H1 (cell line): ENCODE data around the gene SNRPA1. TPM values are rescaled to one million over a fixed set of nuclear protein-coding genes. Genes with fewer than 3 reads are reported as not detected.

Experiments
- CTCF ChIA-PET: fragments of 300-600 bp; sonication (Branson Sonifier 250); formaldehyde crosslinking; loops from one replicate; lab custom pipeline; 2021; ENCODE audit not compliant: partially characterized antibody; lab: Charles Lee
- POLR2A ChIA-PET: fragments of 300-600 bp; sonication (Branson Sonifier 250); formaldehyde crosslinking; loops from one replicate; lab custom pipeline; 2021; ENCODE audit warnings: inconsistent platforms; ENCODE audit not compliant: partially characterized antibody; lab: Charles Lee
- DNase-seq, 2 experiments: peaks; one replicate each; pipeline versions ENCODE4 v3.0.0 to v3.0.0-alpha.2; 2010 to 2022; ENCODE audit warnings: low spot score in 2 of 2, low read depth in 1 of 2, mixed read lengths in 1 of 2
- FAIRE-seq: peaks from 2 replicates; lab custom pipeline; 2011; peaks lifted over from hg19 to GRCh38; lab: Jason Lieb, UNC
- H2AFZ ChIP-seq: 2 replicates; pipeline ENCODE4 v1.8.1; 2012; ENCODE audit warnings: low read length, inconsistent platforms
- H2AK5ac ChIP-seq: 2 replicates; pipeline ENCODE4 v1.6.1; 2013; ENCODE audit warnings: low read depth, low read length
- H2BK120ac ChIP-seq: replicated peaks from 2 replicates; pipeline ENCODE3; 2013; ENCODE audit warnings: low read depth, low read length, inconsistent platforms
- H2BK12ac ChIP-seq: 2 replicates; pipeline ENCODE4 v1.6.1; 2013; ENCODE audit warnings: low read depth, low read length
- H2BK15ac ChIP-seq: 2 replicates; pipeline ENCODE4 v1.6.1; 2013; ENCODE audit warnings: low read length
- H2BK20ac ChIP-seq: 2 replicates; pipeline ENCODE4 v1.6.1; 2013; ENCODE audit warnings: low read length
- H2BK5ac ChIP-seq: 2 replicates; pipeline ENCODE4 v1.6.1; 2013; ENCODE audit warnings: low read depth, low read length
- H3K14ac ChIP-seq: 2 replicates; pipeline ENCODE4 v1.6.1; 2013; ENCODE audit warnings: inconsistent platforms; ENCODE audit not compliant: insufficient read length
- H3K18ac ChIP-seq: 2 replicates; pipeline ENCODE4 v1.6.1; 2013; ENCODE audit warnings: low read length; ENCODE audit errors: extremely low read depth
- H3K23ac ChIP-seq: 2 replicates; pipeline ENCODE4 v1.6.1; 2013; ENCODE audit warnings: inconsistent platforms; ENCODE audit not compliant: insufficient read length
- H3K23me2 ChIP-seq: 2 replicates; pipeline ENCODE4 v1.6.1; 2013; ENCODE audit warnings: low read depth, low read length
- H3K27ac ChIP-seq: 2 replicates; pipeline ENCODE4 v1.6.1; 2011; ENCODE audit warnings: low read depth, low read length, inconsistent platforms
- H3K27me3 ChIP-seq, 4 experiments: replicated peaks in 1 of 4; 1 replicate in 1 of 4; 2 replicates in 3 of 4; pipeline versions ENCODE4 v1.6.1 to v1.8.1; 2011 to 2013; ENCODE audit warnings: low read length in 3 of 4, mild to moderate bottlenecking in 3 of 4, inconsistent platforms in 2 of 4, mixed read lengths in 2 of 4, moderate library complexity in 1 of 4; ENCODE audit not compliant: control insufficient read depth in 3 of 4, insufficient read depth in 3 of 4; ENCODE audit errors: extremely low read depth in 1 of 4
- H3K36me3 ChIP-seq, 4 experiments: 2 replicates each; pipeline versions ENCODE4 v1.6.1 to v1.8.1; 2011 to 2013; ENCODE audit warnings: mild to moderate bottlenecking in 4 of 4, low read length in 3 of 4, moderate library complexity in 2 of 4, control low read depth in 1 of 4, inconsistent platforms in 1 of 4; ENCODE audit not compliant: insufficient read depth in 4 of 4, control insufficient read depth in 2 of 4
- H3K4ac ChIP-seq: replicated peaks from 2 replicates; pipeline ENCODE3; 2013; ENCODE audit warnings: low read length, low read depth, mixed read lengths, inconsistent platforms; ENCODE audit not compliant: insufficient read length
- H3K4me1 ChIP-seq, 4 experiments: replicated peaks in 1 of 4; 1 replicate in 1 of 4; 2 replicates in 3 of 4; pipeline versions ENCODE4 v1.6.1 to v1.8.1; 2011 to 2013; ENCODE audit warnings: low read length in 3 of 4, inconsistent platforms in 2 of 4, mixed read lengths in 1 of 4; ENCODE audit not compliant: insufficient read depth in 4 of 4, control insufficient read depth in 3 of 4
- H3K4me2 ChIP-seq, 2 experiments: 2 replicates each; pipeline versions ENCODE4 v1.6.1 to v1.8.1; 2011 to 2013; ENCODE audit warnings: low read depth in 2 of 2, low read length in 2 of 2, control low read depth in 1 of 2, inconsistent platforms in 1 of 2, mild to moderate bottlenecking in 1 of 2; ENCODE audit not compliant: insufficient read depth in 1 of 2
- H3K4me3 ChIP-seq, 4 experiments: fragments of 200-600, 300-600 bp in 1 of 4; sonication (generic), shearing (Covaris generic), sonication (Bioruptor Twin) in 1 of 4; 2 replicates each; pipeline versions ENCODE4 v1.5.1 to v1.8.1; 2011 to 2016; ENCODE audit warnings: low read length in 4 of 4, low read depth in 3 of 4, control low read depth in 2 of 4, inconsistent platforms in 2 of 4, mild to moderate bottlenecking in 2 of 4, mixed read lengths in 1 of 4, moderate library complexity in 1 of 4; ENCODE audit not compliant: insufficient read depth in 2 of 4; ENCODE audit errors: extremely low read depth in 1 of 4
- H3K56ac ChIP-seq: replicated peaks from 2 replicates; pipeline ENCODE3; 2013; ENCODE audit warnings: low read depth, mild to moderate bottlenecking, mixed read lengths, low read length, inconsistent platforms; ENCODE audit not compliant: insufficient read length
- H3K79me1 ChIP-seq: 2 replicates; pipeline ENCODE4 v1.6.1; 2013; ENCODE audit warnings: low read depth, low read length, control low read depth
- H3K79me2 ChIP-seq, 2 experiments: 2 replicates each; pipeline versions ENCODE4 v1.6.1 to v1.8.1; 2012 to 2013; ENCODE audit warnings: low read length in 2 of 2, mild to moderate bottlenecking in 2 of 2, inconsistent platforms in 1 of 2; ENCODE audit not compliant: insufficient read depth in 2 of 2, control insufficient read depth in 1 of 2
- H3K9ac ChIP-seq, 4 experiments: replicated peaks in 1 of 4; 1 replicate in 1 of 4; 2 replicates in 3 of 4; pipeline versions ENCODE4 v1.6.1 to v1.8.1; 2011 to 2013; ENCODE audit warnings: low read depth in 3 of 4, low read length in 3 of 4, control low read depth in 2 of 4, mild to moderate bottlenecking in 2 of 4, moderate library complexity in 2 of 4, inconsistent platforms in 1 of 4; ENCODE audit errors: extremely low read depth in 1 of 4
- H3K9me3 ChIP-seq, 2 experiments: 2 replicates each; pipeline versions ENCODE4 v1.6.1 to v1.8.1; 2012 to 2013; ENCODE audit warnings: mild to moderate bottlenecking in 2 of 2, moderate library complexity in 2 of 2, control low read depth in 1 of 2, inconsistent platforms in 1 of 2, low read depth in 1 of 2, low read length in 1 of 2, mixed read lengths in 1 of 2; ENCODE audit not compliant: insufficient read depth in 2 of 2
- H4K20me1 ChIP-seq, 2 experiments: replicated peaks in 1 of 2; 2 replicates each; pipeline versions ENCODE3 to v1.8.1; 2011 to 2013; ENCODE audit warnings: inconsistent platforms in 2 of 2, low read length in 2 of 2, mild to moderate bottlenecking in 1 of 2; ENCODE audit not compliant: insufficient read depth in 2 of 2, control insufficient read depth in 1 of 2
- H4K5ac ChIP-seq: 2 replicates; pipeline ENCODE4 v1.6.1; 2013; ENCODE audit warnings: low read length, low read depth, mixed read lengths, inconsistent platforms; ENCODE audit not compliant: insufficient read length
- H4K8ac ChIP-seq: 2 replicates; pipeline ENCODE4 v1.8.0; 2013; ENCODE audit warnings: mild to moderate bottlenecking, moderate library complexity, low read length, inconsistent platforms; ENCODE audit not compliant: insufficient read depth; ENCODE audit errors: extremely low read depth
- H4K91ac ChIP-seq: replicated peaks from 2 replicates; pipeline ENCODE3; 2013; ENCODE audit warnings: low read length, mixed read lengths, inconsistent platforms; ENCODE audit not compliant: insufficient read length
- ASH2L ChIP-seq: fragments of 200-600, 300-600 bp; sonication (generic); IDR thresholded peaks from one replicate; pipeline ENCODE4 v1.7.1; 2017; ENCODE audit warnings: low read length
- EZH2 ChIP-seq: fragments of 200-600 bp; sonication (generic); IDR thresholded peaks from 2 replicates; pipeline ENCODE4 v1.7.1; 2012; ENCODE audit warnings: low read depth, mild to moderate bottlenecking, moderate library complexity, low read length, inconsistent platforms; ENCODE audit not compliant: severe bottlenecking
- HDAC2 ChIP-seq, 2 experiments: fragments of 300-600 bp in 1 of 2; sonication (generic) in 1 of 2; IDR thresholded peaks; 2 replicates each; pipeline ENCODE4 v1.6.1; 2011 to 2012; ENCODE audit warnings: low read depth in 2 of 2, low read length in 2 of 2, mild to moderate bottlenecking in 2 of 2, moderate library complexity in 2 of 2, borderline replicate concordance in 1 of 2, inconsistent platforms in 1 of 2
- KDM1A ChIP-seq: fragments of 200-600, 300-600 bp; sonication (generic); IDR thresholded peaks from 2 replicates; pipeline ENCODE4 v1.7.1; 2016; ENCODE audit warnings: mild to moderate bottlenecking, low read length, borderline replicate concordance
- POLR2A ChIP-seq, 2 experiments: IDR thresholded peaks; 1 replicate in 1 of 2; 2 replicates in 1 of 2; pipeline ENCODE4 v1.6.1; 2011; ENCODE audit warnings: low read depth in 2 of 2, low read length in 2 of 2, mild to moderate bottlenecking in 2 of 2; ENCODE audit errors: control extremely low read depth in 1 of 2
- SAP30 ChIP-seq: fragments of 300-600 bp; sonication (generic); IDR thresholded peaks from 2 replicates; pipeline ENCODE4 v1.7.1; 2012; ENCODE audit warnings: low read length, moderate library complexity, mild to moderate bottlenecking, inconsistent platforms; ENCODE audit not compliant: insufficient read depth, insufficient replicate concordance
- TAF1 ChIP-seq: IDR thresholded peaks from 2 replicates; pipeline ENCODE4 v1.6.1; 2011; ENCODE audit warnings: mild to moderate bottlenecking, low read depth, low read length
- TAF7 ChIP-seq: optimal IDR thresholded peaks from 2 replicates; pipeline ENCODE3; 2011; ENCODE audit warnings: low read depth, mild to moderate bottlenecking, inconsistent platforms, low read length, moderate library complexity, borderline replicate concordance
- YY1 ChIP-seq: IDR thresholded peaks from 2 replicates; pipeline ENCODE4 v1.6.1; 2011; ENCODE audit warnings: low read depth, mild to moderate bottlenecking, low read length
- WGBS, 2 experiments: shearing (Covaris generic) in 1 of 2; methylation state at CpG; one replicate each; pipeline versions ENCODE4 v1.1.6 to v1.1.7; 2013 to 2015; ENCODE audit warnings: low lambda C conversion rate in 2 of 2, mixed read lengths in 2 of 2, inconsistent platforms in 1 of 2, low coverage in 1 of 2, missing lambda C conversion rate in 1 of 2; ENCODE audit not compliant: insufficient replicate concordance in 2 of 2, insufficient coverage in 1 of 2, insufficient read length in 1 of 2; ENCODE audit errors: extremely low coverage in 1 of 2, missing lambda C conversion rate in 1 of 2; 5-methylcytosine and 5-hydroxymethylcytosine counted together
- polyA plus RNA-seq, 7 experiments: library from polyadenylated mRNA; depleted of rRNA in 3 of 7; stranded (reverse) in 5 of 7; unstranded in 2 of 7; fragments of >200 nt in 5 of 7; fragments of 200-250 nt in 2 of 7; gene quantifications; 1 replicate in 5 of 7; 2 replicates in 1 of 7; 4 replicates in 1 of 7; pipeline versions ENCODE4 v1.2.1 to v1.2.3, GENCODE V29; 2011 to 2013; ENCODE audit warnings: missing spikeins in 2 of 7, mixed read lengths in 2 of 7
- total RNA-seq: library from RNA; stranded (reverse); fragmentation: NEBNext Ultra II Directional; extraction: Animal tissue kit (Norgen Biotek cat#: 25700); gene quantifications from 2 replicates; pipeline ENCODE4 v1.2.1, GENCODE V29; 2021
- TF ChIP-seq, protein P1 (sequence below): IDR thresholded peaks from 2 replicates; pipeline ENCODE4 v1.6.1; 2012; ENCODE audit warnings: inconsistent platforms

The SNRPA1 gene
- total and polyA plus RNA-seq, 2 of the 8 experiments (the other 6 are each of a cell fraction or from before 2014, with no cell fraction given), result 140 to 221 TPM

DNA sequence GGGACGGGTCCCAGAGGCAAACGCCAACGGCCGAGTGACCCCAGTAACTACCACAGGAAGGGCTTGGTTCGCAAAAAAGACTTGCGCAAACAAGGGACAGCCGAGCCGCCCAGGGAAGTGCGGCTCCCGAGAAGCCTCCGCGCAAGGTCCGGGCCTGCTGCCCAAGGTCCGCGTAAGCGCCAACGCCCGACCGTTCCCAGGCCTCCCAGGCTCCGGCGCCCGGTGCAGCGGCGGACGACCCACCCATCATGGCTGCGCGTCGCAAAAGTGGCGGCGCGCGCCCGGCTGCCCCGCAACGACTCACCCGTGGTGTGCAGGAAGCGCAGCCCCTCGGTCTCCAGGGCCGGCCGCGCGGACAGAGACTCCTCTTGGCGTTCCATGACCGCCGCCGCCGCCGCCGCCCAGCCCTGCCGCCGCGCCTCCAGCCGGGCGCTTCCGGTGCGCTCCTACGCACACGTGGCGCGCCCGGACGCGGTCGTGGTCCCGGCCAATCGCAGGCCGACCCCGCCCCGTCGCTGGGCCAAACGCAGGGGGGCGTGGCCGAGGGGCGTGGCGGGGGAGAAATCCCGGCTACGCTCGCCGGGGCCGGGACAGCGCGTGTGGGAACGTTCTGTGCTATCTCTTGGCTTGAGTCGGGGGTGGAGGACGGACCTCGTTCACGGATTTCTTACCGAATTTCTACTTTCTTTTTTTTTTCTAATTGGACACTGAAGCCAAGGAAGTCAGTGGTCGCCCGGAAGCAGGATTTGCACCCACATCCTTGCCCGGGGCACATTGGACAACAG lies 17.8 kb downstream of the SNRPA1 start, which contains the start of gene SELENOS:
Gene SELENOS, minus strand, starts transcription at position 448 of the 785 bp plus-strand sequence. Its CDS starts 68 bp downstream, at position 380.
- H3K23me2 ChIP-seq, result peaks cover 8% of the 10 kb centered on the region
- no peak within 1 kb of the TSS; the same call in 1 of the 2 replicates for H2AK5ac ChIP-seq
- peak within 1 kb of the TSS; percentile 90 to 94 (median 93) for H3K4me3 ChIP-seq
- H3K79me1 ChIP-seq, result no peaks in the 10 kb centered on the region; the same call in 1 of the 2 replicates
- ChIA-PET POLR2A (interaction anchor here (0.7 kb wide), 1 partner anchor 265 kb away, joined by 4 read pairs; no protein-coding TSS in a partner anchor), CTCF (interaction anchor here (0.8 to 3.2 kb wide), 5 partner anchors 10 to 378 kb away, joined by 3 to 21 read pairs (median 4); no protein-coding TSS in a partner anchor)
- peaks cover 27 to 53% (median 40%) of the 10 kb centered on the region in 4 experiments for H3K36me3 ChIP-seq
- H3K23ac ChIP-seq, result no peak within 1 kb of the TSS
- H2BK5ac ChIP-seq, result 0 out of 2 replicates have a peak within 1 kb of the TSS, but pooled peaks have one; percentile 27
- 2% methylated on average over 58 of the region's 91 CpGs; no CpG with 5 or more reads in 1 of the 2 experiments for WGBS, 2 experiments
- H3K27me3 ChIP-seq, result no peaks in the 10 kb centered on the region
- no peak within 1 kb of the TSS for H3K18ac ChIP-seq
- peaks cover 0 to 17% of the 10 kb centered on the region in 2 experiments; a peak in 3 of 4 replicates for H3K79me2 ChIP-seq
- peak in 1 of 2 experiments; percentile 94 for DNase-seq
- H2BK120ac ChIP-seq, result no peak within 1 kb of the TSS
- no peak within 1 kb of the TSS for H3K14ac ChIP-seq
- no peak for FAIRE-seq
- H2BK12ac ChIP-seq, result no peak within 1 kb of the TSS
- peak within 1 kb of the TSS; percentile 13; the same call in 1 of the 2 replicates for H3K27ac ChIP-seq
- peak within 1 kb of the TSS; percentile 96 for H4K8ac ChIP-seq
- no peak within 1 kb of the TSS for H2BK20ac ChIP-seq
- H3K9me3 ChIP-seq, result no peaks in the 10 kb centered on the region
- H3K4me2 ChIP-seq, result peak within 1 kb of the TSS; percentile 98
- peak within 1 kb of the TSS; percentile 52 to 90 (median 70) for H3K9ac ChIP-seq
- peaks cover 0 to 9% of the 10 kb centered on the region in 2 experiments for H4K20me1 ChIP-seq
- H2AFZ ChIP-seq, result peak within 1 kb of the TSS; percentile 65
- no peak within 1 kb of the TSS for H4K91ac ChIP-seq
- no peak within 1 kb of the TSS for H2BK15ac ChIP-seq
- no peak within 1 kb of the TSS for H4K5ac ChIP-seq
- peaks cover 0 to 3% (median 1%) of the 10 kb centered on the region in 4 experiments; a peak in 3 of 7 replicates for H3K4me1 ChIP-seq
- no peak within 1 kb of the TSS for H3K56ac ChIP-seq
- no peak within 1 kb of the TSS for H3K4ac ChIP-seq
- TF ChIP-seq POLR2A (IDR thresholded peaks at IDR 0.05; ENCODE audit: control extremely low read depth in 1 of 2, low read depth in 2 of 2, low read length in 2 of 2), result peak in 1 of 2 experiments; percentile 51; a peak in 2 of 3 replicates
- no peak for TF ChIP-seq EZH2
- TF ChIP-seq TAF7, result peak; percentile 30
- TF ChIP-seq KDM1A, result no peak
- peak; percentile 66; the same call in 1 of the 2 replicates for TF ChIP-seq YY1
- peak; percentile 40 for TF ChIP-seq SAP30
- TF ChIP-seq ASH2L, result peak; percentile 75
- TF ChIP-seq TAF1, result peak; percentile 16; the same call in 1 of the 2 replicates
- peak in 1 of 2 experiments; percentile 40; a peak in 1 of 4 replicates for TF ChIP-seq HDAC2 (IDR thresholded peaks at IDR 0.05; ENCODE audit: borderline replicate concordance in 1 of 2, low read depth in 2 of 2, low read length in 2 of 2)
- TF ChIP-seq, protein P1, sequence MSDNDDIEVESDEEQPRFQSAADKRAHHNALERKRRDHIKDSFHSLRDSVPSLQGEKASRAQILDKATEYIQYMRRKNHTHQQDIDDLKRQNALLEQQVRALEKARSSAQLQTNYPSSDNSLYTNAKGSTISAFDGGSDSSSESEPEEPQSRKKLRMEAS, result peak; percentile 86
